ENCODE results near the gene CCND2.

The CCND2 gene

DNA sequence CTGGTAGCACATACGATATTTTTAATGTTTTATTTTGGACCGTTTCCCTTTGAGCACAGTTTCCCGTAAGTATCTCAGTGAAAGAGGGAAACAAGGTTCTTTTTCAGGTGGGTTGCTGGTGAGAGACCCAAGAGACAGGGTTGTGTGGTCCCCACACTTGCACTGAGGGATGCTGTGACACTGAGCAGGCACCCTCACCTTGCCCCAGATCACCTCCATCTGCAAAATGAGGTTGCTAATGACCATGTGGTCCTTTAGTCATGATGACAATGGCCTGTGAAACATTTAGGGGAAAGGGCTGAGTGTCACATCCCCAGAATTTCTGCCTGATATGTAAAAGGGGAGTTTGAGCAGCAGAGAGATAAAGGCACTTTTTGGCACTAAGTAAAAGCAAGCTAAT is 4.3 kb downstream of the CCND2 start:
- DNase-seq, result no peak

DNA sequence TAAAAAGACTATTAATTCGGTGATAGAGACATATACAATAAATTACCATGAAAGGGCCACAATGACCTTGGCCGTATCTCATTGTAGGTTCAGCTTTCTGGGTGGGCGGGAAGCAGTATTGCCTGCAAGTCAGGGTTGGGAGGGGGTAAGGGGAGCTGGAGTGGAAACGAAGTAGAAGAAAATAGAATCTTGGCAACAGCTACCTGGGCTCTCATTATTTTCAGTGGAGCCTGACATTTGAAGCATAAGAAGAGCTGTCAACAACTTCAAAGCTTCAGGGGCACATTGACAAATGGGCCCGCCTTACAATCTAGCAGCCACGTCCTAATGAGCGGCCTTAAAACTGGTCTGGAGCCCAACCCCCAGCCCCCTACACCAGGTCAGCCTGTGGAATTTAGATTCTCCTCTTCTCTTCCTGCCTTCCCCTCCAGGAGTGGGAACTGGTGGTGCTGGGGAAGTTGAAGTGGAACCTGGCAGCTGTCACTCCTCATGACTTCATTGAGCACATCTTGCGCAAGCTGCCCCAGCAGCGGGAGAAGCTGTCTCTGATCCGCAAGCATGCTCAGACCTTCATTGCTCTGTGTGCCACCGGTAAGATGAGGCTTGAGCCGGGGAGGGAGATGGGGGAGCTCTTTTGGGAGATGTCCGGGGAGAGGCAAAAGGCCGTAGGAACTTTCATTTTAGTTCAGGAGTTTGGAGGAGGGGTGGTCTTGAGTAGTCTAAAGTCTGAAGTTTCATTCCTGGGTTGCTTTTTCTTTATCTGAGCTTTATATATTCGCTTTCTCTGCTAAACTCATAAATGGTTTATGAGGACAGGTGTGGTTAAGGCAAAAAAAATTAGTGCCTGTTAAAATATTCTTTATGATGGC is 5.0 kb downstream of the CCND2 start:
- DNase-seq, result peak; percentile 43

DNA sequence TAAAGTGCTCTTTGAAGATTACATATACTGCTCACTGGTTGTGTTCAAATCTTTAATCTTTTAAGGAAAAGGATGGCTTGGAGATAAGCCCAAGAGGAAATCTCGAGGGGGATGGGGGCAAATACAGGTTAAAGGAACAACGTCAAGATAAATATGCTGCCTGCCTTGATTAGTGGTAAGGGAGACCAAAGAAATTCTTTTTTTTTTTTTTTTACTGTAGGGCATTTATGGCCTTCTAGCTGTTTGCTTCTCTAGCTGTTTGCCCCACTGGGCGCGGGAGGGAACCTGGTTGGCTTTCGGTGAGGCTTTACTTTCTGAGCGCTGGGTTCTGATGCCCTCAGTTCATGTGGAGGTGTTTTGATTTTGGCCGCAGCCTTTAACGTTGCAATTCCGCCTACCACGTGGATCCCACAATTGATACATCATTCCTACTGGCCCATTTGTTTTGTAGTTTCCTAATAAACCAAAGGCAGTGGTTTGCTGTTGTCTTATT is 5.7 kb downstream of the CCND2 start:
- DNase-seq, result no peak

DNA sequence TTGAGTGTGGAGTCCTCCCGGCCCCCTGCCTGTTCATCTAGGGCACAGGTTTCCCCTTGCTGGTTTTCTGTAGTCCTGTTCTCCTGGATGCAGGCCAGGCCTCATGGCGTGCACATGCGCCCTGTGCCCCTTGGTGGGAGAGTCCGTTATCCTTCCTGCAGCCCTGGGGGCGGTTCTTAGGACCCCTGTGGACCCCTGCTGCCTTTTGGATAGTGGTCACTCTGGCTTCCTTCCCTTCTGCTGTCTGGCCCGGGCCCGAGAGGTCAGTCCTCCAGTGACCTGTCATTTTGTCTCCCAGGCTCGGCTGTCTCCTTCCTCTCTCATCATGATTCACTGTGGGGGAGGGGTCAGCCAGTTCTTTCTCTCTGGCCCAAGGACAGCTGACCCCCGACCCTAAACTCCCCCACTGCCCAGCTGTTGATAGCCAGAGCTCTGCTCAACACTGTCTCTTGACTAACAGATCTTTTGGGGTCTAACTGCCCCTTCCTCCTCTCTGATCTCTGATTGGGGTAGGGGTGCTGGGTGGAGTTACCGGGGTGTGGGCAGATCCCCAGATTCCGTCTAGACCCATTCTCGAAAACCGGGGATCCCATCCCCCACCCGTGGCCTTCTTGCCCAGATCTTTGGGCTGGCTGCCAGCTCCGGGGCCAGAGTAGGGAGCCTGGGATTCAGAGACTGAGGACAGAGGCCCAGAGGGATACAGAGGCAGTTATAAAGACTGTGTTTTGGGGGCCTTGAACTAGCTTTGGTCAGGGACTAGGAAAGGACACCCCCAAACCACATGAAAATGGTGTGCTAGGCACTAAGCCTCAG is 7.0 kb downstream of the CCND2 start:
- no peak for DNase-seq

DNA sequence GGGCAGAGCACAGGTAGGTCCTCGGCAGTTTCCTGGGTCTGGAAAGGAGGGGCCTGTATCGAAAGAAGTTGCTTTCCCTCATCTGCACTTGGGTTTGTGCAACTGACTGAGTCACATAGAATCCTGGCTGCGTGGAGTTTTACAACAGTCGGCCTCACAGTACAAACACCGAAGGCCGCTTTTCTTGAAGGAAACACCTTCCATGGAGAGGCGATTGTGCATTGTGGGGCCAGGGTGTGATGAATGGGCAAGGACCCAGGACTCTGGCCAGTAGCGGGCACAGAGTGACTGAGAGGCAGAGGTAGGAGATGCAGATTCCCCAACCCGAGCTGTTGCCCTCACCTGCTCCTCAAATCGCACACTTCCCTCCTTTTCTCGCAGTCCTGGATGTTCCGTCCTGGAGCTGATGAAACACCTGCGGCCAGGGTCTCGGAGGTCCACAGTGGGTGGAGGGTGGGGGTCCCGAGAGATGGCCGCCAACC is 7.7 kb downstream of the CCND2 start:
- DNase-seq, result no peak

DNA sequence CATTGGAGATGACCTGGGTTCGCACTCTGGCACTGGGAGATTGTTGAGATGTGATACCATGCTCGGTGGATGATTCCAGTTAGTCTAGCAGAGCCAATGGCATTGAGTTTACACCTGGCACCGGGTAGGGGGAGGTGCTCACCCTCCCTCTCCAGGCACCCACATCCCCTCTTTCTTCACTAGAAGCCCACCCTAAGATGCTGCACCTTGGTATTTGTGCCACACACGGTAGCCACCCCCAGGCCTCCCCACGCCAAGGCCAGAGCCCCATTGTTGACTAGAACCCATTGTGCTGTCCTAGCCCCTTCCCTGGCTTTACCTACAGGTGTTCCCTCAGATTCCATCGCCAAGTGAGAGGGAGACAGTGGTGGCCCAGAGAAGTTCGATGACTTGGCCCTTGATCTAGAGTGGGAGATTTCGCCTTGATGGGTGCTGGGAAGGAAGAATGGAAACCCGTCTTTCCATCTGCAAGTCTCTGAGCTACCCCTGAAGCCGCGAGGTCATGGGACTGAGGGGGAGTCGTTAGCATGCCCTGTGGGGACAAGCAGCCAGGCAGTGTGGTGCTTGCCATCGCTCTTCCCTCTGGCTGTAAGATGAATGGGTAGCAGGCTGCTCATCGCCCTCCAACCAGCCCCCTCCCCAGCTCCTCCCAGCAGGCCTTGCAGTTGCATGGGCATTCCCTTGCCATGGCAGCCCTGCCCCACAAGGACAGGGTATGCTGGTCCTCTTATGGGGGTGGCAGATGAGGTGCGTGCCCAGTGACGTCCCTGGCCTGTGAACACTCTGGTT is 8.7 kb downstream of the CCND2 start:
- no peak for DNase-seq

DNA sequence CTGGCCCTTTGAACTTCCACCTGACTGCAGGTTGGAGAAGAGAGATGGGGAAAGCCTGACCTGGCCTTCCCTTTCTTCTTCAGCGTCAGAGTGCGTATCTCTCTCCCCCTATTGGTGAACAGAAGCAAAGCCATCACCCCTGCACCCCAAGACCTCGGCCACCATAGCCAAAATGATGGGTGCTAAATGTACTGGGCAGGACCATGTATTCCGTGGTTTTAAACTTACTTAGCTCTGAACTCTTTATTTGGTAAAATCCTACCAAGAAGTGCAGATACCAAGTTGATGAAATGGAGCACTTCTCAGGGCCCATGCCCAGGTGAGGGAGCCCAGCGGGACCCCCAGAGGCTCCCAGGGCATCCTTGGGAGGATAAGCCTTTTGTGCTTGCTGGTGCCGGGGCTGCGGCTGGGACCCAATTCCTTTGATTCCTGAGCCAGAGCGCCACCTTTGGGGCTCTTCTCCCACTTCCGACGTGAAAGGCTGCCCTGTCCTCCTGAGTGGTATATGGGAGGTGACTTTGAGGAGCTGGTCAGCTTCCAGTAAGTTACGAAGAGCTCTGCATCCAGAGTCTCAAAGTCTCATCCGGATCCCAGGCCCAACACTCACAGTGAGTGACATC is 9.4 kb downstream of the CCND2 start:
- no peak for DNase-seq

DNA sequence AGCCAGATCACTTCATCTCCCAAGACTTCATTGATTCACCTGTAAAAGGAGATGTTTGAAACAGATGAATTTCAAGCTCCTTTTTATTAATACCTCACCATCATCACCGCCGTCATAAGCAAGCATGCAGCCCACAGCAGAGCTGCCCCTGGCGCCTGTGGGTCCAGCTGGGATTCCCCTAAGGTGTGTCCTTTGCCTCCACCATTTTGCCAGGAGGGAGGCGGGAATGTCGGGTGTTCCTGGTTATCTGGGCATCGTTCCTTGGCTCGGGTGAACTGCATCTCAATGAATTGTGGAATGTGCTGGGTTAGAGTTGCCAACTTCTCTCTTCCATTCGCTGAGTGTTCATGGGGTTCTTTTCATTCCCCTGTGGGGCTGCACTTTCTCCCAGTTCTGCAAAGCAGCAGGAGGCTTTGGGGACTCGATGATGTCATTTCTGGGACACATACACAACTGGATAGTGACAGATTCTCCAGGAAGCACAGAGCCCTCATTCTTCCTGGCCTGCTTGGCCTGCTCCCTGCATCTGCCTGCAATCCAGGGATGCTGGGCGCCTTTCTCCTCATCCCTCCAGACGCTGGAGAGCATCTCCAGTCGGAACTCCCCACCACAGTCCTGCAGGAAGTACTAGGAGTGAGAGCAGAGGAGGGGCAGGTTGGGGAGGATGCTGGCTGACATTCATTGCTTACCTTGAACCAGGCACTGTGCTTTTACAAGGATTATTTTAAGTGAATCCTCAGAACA is 10.1 kb downstream of the CCND2 start:
- DNase-seq, result no peak

DNA sequence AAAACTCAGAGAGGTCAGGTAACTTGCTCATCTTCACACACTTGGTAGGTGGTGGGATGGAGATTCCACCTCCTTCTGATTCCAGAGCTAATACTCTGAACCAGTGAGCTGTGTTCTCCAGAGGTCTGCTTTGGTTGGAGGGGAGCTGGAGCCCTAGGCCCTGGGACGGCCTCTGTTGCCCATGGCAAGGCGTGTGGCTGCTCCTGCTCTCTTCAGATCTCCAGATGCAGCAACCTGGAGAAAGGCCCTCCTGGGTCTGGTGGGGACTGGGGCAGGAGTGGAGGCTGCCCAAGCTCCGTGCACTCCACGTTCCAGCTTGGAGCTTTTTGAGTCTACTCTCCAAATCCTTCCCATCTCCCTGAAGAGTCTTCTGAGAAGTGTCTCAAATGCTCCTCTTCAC is 10.7 kb downstream of the CCND2 start:
- no peak for DNase-seq

DNA sequence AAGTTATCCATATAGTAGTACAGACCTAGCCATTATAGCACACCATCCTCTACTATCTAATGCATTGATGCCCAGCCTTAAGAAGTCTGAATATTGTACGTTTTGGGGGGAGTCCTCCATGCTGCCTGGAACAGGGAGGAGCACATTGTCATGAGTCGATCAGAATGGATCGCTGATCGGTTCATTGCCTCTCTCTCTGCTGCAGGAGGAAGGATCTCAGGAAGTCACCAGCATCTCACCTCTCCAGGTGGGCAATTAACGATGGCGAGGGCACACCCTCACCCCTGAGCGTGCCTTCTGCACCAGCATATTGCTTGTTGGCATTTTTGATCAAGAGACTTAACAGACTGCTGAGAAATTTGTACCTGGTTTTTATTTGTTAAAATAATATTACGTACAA is 11.5 kb downstream of the CCND2 start:
- no peak for DNase-seq

- no peak for DNase-seq
These were observed 12.7 kb downstream of the CCND2 start for GRCh38 chr12:4286228-4286627.

GRCh38 chr12:4286771-4287317 is 13.3 kb downstream of the CCND2 start:
- DNase-seq, result no peak

DNA sequence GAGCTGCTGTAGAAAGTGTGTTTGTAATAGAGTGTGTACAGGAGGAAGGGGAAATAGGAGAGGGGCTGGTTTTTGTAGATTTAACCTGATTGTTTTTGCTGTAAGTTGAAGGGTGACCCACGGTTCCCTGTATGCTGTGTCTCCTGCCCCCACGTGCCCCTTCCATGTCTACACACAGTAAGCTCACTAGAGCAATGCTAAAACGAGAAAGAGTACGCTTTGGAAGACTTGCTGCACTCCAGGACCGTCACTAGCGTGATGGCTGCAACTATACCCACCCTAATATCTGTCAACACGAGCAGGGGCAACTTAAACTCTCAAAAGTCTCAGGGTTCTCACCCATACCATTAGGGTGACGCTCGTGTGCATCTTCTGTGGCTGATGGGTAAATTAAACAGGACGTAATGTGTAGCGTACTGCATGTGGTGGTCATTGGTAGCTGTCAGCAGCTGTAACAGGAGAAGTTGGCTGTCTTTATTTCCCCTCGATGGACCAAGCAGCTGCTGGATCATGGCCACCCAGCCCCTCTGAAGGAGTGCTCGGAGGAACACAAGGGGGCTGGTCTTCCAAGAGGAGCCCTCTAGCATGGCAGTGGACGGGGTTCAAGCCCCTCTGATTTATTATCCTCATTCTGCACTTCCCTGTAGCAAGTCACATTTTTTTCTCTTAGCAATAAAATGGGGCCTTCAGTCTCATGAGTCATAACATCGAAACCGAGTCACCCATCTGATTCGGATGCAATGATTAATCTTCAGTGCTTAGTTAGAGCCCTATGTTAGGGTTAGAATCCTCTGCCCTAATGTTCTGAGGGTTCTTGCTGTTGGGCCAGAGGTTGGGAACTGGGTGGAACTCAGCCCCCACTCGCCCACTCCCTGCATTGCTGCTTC is 14.0 kb downstream of the CCND2 start:
- DNase-seq, result no peak

- no peak for DNase-seq
These were observed 15.0 kb downstream of the CCND2 start for GRCh38 chr12:4288296-4289131.

GRCh38 chr12:4289231-4289878 is 15.8 kb downstream of the CCND2 start:
- peak; percentile 27 for DNase-seq

DNA sequence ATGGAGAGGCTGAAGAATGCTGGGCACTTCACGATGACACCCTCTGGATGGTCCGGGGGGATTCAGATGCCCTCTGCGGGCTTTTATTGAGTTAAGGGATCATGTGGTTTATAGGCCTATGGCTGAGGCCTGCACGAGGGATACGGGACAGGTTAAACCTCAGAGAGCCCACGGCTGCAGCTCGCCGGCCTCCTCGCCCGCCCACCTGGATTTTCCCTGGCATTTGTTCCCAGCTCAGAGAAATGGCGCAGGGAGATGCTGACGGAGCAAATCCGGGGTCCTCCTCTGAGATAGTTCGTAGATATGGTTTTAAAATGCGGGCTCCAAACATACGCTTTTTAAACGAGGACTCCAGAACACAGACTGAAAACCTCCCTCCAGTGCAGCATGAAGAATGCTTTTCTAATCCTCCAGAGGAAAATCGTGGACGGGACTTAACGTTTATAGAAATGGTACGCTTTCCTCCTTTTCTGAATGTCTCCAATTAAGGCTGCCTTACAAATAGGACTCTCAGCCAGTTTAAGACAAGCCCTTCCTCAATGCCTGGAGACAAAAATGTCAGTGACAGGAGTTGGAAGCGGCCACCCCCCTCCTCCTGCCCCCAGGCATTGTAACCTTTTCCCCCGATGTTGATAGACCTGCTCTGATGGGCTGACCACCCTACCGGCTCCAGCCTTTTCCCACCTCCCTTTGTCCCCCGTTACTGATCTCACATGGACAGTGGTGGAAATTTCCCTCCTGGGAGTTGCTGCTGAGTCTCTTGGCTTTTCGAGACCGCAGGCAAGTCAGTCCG is 16.6 kb downstream of the CCND2 start:
- DNase-seq, result no peak

- no peak for DNase-seq
These were observed 18.9 kb downstream of the CCND2 start for GRCh38 chr12:4292341-4293073.
